ENCODE measurements around the gene NAALADL2. TPM values are rescaled to one million over a fixed set of nuclear protein-coding genes. Genes with fewer than 3 reads are reported as not detected.

The NAALADL2 gene
- total and polyA plus RNA-seq, 2 donors from 2014 or later, result 2.0 to 20.2 TPM

DNA sequence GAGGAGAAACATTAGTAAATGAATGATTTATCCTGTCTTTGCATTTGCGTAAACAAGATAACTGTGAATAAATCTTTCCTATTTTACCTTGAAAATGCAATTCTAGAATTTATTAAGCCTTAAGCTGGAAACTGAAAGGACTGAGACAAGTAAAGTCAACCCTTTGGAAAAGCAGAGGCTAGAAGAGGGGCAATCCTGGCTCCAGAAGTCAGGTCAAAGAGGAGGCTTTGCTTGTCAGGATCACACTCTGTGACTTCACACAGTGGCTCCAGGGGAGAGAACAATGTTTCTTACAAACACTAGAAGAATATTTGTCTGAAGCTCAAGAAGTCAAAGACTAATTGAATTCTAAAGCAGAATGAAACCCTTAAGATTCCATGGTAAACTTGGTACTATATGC, 530.4 kb downstream of the NAALADL2 start:
- no peaks in the 10 kb centered on the region for H3K27me3 ChIP-seq (ENCODE audit: control insufficient read depth, insufficient read depth, low read length)

GRCh38 chr3:175391601-175392000, 532.5 kb downstream of the NAALADL2 start:
- H3K27ac ChIP-seq (ENCODE audit: low read depth in 2 of 2, low read length in 2 of 2), result no peak overlapping the region
- intact Hi-C loops (cut with DNase I), result no loop called here
- no peak overlapping the region for H3K9ac ChIP-seq (ENCODE audit: low read length in 3 of 3)
- FAIRE-seq (no peak), DNase-seq (no peak)
- H3K36me3 ChIP-seq (ENCODE audit: control insufficient read depth in 2 of 3, insufficient read depth in 3 of 3, low read length in 3 of 3), result no peaks in the 10 kb centered on the region
- no peaks in the 10 kb centered on the region for H3K4me1 ChIP-seq (ENCODE audit: control insufficient read depth in 2 of 3, insufficient read depth in 2 of 3, low read depth in 1 of 3, low read length in 3 of 3)
- TF ChIP-seq, protein P1, sequence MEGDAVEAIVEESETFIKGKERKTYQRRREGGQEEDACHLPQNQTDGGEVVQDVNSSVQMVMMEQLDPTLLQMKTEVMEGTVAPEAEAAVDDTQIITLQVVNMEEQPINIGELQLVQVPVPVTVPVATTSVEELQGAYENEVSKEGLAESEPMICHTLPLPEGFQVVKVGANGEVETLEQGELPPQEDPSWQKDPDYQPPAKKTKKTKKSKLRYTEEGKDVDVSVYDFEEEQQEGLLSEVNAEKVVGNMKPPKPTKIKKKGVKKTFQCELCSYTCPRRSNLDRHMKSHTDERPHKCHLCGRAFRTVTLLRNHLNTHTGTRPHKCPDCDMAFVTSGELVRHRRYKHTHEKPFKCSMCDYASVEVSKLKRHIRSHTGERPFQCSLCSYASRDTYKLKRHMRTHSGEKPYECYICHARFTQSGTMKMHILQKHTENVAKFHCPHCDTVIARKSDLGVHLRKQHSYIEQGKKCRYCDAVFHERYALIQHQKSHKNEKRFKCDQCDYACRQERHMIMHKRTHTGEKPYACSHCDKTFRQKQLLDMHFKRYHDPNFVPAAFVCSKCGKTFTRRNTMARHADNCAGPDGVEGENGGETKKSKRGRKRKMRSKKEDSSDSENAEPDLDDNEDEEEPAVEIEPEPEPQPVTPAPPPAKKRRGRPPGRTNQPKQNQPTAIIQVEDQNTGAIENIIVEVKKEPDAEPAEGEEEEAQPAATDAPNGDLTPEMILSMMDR (IDR thresholded peaks at IDR 0.05; ENCODE audit: borderline replicate concordance, extremely low read depth, insufficient read depth), result no peak
- H3K27me3 ChIP-seq (ENCODE audit: control insufficient read depth, insufficient read depth, low read length), result no peaks in the 10 kb centered on the region
- H3K4me3 ChIP-seq (ENCODE audit: low read length in 3 of 3), result no peak overlapping the region
- H3K9me3 ChIP-seq (ENCODE audit: control insufficient read depth in 2 of 3, insufficient read depth in 1 of 3, low read length in 3 of 3), result peaks cover 0 to under 1% (median 0%) of the 10 kb centered on the region in 3 donors

More for the DNA sequence above, 530.4 kb downstream of the NAALADL2 start:
- DNase-seq (no peak), FAIRE-seq (no peak)
- Histone ChIP-seq H3K4me3 (ENCODE audit: low read length in 3 of 3) (no peak overlapping the region), H3K4me1 (ENCODE audit: control insufficient read depth in 2 of 3, insufficient read depth in 2 of 3, low read depth in 1 of 3, low read length in 3 of 3) (no peaks in the 10 kb centered on the region), H3K9ac (ENCODE audit: low read length in 3 of 3) (no peak overlapping the region), H3K36me3 (ENCODE audit: control insufficient read depth in 2 of 3, insufficient read depth in 3 of 3, low read length in 3 of 3) (no peaks in the 10 kb centered on the region), H3K9me3 (ENCODE audit: control insufficient read depth in 2 of 3, insufficient read depth in 1 of 3, low read length in 3 of 3) (no peaks in the 10 kb centered on the region), H3K27ac (ENCODE audit: low read depth in 2 of 2, low read length in 2 of 2) (no peak overlapping the region)
- intact Hi-C loops (cut with DNase I), result no loop called here
- TF ChIP-seq, protein P1 (IDR thresholded peaks at IDR 0.05; ENCODE audit: borderline replicate concordance, extremely low read depth, insufficient read depth), result no peak

GRCh38 chr3:175392653-175393052, 533.5 kb downstream of the NAALADL2 start:
- H3K9ac ChIP-seq (ENCODE audit: low read length in 3 of 3), result no peak overlapping the region
- H3K36me3 ChIP-seq (ENCODE audit: control insufficient read depth in 2 of 3, insufficient read depth in 3 of 3, low read length in 3 of 3), result no peaks in the 10 kb centered on the region
- H3K9me3 ChIP-seq (ENCODE audit: control insufficient read depth in 2 of 3, insufficient read depth in 1 of 3, low read length in 3 of 3), result peaks cover 0 to 2% (median 0%) of the 10 kb centered on the region in 3 donors
- intact Hi-C loops (cut with DNase I), result no loop called here
- no peak for DNase-seq
- FAIRE-seq, result no peak
- H3K27me3 ChIP-seq (ENCODE audit: control insufficient read depth, insufficient read depth, low read length), result no peaks in the 10 kb centered on the region
- no peak overlapping the region for H3K27ac ChIP-seq (ENCODE audit: low read depth in 2 of 2, low read length in 2 of 2)
- TF ChIP-seq, protein P1 (IDR thresholded peaks at IDR 0.05; ENCODE audit: borderline replicate concordance, extremely low read depth, insufficient read depth), result no peak
- no peaks in the 10 kb centered on the region for H3K4me1 ChIP-seq (ENCODE audit: control insufficient read depth in 2 of 3, insufficient read depth in 2 of 3, low read depth in 1 of 3, low read length in 3 of 3)
- no peak overlapping the region for H3K4me3 ChIP-seq (ENCODE audit: low read length in 3 of 3)

DNA sequence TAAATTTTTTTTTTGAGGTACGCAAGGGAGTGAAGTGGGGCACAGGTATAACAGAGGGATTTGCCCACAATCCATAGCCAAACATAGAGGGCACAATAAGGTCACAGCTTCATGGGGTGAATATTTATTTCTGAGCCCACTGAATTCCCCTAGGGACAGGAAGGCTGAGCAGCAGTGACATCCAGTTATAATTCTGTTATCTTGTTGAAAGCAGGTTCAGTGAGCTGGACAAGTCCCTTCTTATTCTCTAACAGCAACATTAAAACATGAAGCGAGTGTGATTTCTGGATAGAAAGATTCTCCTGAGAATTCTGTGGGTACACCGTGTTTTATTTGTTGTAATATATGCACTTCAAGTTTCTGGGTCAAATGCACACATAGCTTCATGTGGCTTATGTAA, 538.2 kb downstream of the NAALADL2 start:
- Histone ChIP-seq H3K4me3 (ENCODE audit: low read length in 3 of 3) (no peak overlapping the region), H3K9ac (ENCODE audit: low read length in 3 of 3) (no peak overlapping the region), H3K27ac (ENCODE audit: low read depth in 2 of 2, low read length in 2 of 2) (no peak overlapping the region), H3K36me3 (ENCODE audit: control insufficient read depth in 2 of 3, insufficient read depth in 3 of 3, low read length in 3 of 3) (no peaks in the 10 kb centered on the region), H3K27me3 (ENCODE audit: control insufficient read depth, insufficient read depth, low read length) (no peaks in the 10 kb centered on the region), H3K9me3 (ENCODE audit: control insufficient read depth in 2 of 3, insufficient read depth in 1 of 3, low read length in 3 of 3) (peaks cover 0 to 2% (median 0%) of the 10 kb centered on the region in 3 donors), H3K4me1 (ENCODE audit: control insufficient read depth in 2 of 3, insufficient read depth in 2 of 3, low read depth in 1 of 3, low read length in 3 of 3) (no peaks in the 10 kb centered on the region)
- intact Hi-C loops (cut with DNase I), result no loop called here
- no peak for DNase-seq
- TF ChIP-seq, protein P1 (IDR thresholded peaks at IDR 0.05; ENCODE audit: borderline replicate concordance, extremely low read depth, insufficient read depth), result no peak
- FAIRE-seq, result no peak

Data from kidney (tissue), 14 donors.